Activated CD4-positive, alpha-beta T cell treated with anti-CD3 and anti-CD28 coated beads, Interleukin-2, amount 50 U/mL, for 16 hours (primary cell): ENCODE data around the gene ZNF837.
"Not testable (repeated sequence)": the region's sequence is repeated elsewhere in the genome, so short reads cannot be mapped to it uniquely, and the experiment has no call there.

Experiments
- DNase-seq: peaks from one replicate; pipeline ENCODE4 v3.0.0-alpha.2; 2020

ZNF837 gene

DNA sequence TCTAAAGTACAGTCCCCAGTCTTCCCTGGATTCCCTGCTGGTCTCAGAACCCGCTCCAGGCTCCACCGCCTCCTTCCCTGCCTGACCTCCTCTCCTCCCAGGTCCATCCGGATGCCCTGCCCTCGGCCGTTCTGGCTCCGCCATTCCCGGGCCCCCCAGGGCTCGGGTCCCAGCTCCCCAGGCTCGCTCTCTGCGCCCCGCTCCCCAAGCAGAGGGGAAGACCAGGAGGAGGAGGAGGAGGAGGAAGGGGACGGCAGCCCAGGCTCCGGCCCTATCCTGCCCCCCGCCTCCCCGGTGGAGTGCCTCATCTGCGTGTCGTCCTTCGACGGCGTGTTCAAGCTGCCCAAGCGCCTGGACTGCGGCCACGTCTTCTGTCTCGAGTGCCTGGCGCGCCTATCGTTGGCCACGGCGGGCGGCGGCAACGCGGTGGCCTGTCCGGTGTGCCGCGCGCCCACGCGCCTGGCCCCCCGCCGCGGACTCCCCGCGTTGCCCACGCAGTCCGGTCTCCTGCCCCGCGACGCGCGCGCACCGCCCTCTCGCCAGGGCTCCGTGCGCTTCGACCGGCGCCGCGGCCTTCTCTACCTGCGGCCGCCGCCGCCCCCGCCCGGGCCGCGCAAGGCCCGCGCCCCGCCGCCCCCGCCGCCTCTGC is 15.3 kb upstream of the ZNF837 start:
- no peak for DNase-seq

DNA sequence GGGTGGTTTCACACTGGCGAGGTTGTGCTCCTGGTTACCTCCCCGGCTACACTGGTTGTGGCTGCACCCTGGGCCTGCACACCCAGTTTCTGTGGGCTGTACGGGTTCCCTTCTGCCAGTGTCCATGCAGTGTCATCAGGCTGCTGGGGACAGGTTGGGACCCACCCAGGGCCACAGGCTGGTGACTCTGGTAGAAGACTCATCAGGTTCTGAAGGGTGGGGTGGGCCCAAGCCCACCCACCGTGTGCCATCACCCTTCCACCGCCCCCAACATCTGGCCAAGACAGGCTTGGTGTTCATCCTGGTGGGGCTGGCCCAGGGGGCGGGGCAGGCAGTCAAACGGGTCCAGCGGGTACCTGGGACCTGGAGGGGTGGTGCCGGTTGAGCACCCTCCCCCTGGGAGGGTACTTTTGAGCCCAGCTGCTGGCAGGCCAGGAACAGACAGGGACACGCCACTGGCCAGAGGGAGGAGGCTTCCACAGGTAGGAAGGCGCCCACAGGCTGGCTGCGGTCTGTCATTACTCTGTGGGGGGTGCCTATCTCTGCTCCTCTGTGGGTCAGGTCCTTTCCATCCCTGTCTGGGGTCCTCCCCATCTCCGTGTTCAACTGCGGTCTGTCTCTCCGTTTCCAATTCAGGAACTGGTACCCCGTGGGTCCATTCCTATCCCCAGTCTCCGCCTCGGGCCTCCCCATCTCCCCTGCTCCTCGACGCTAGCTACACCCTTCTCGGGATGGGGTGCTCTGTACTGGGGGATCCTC is 14.6 kb upstream of the ZNF837 start, which contains the start of gene RNF225:
Gene RNF225 (plus strand): TSS at position 437 of the 759 bp plus-strand sequence. CDS start 434 bp downstream, outside the sequence.
- DNase-seq, result no peak

DNA sequence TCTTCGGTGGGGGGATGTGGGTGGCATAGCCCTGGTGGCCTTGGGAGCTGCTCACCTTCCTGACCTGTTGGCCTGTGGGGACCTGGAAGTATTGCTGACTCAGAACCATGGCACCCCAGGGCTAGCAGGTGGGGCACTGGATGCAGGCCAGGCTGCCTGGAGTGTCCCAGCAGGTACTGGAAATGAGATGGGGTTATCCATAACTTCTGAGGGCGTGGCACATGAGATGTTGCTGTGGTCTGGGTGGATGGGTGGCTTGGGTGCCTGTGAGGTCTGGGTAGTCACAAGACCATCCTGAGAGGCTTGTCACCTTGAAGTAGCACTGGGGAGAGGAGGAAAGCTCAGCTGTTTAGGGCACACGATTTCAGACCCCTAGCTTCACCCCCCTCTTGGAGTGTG is 14.0 kb upstream of the ZNF837 start:
- DNase-seq, result no peak

DNA sequence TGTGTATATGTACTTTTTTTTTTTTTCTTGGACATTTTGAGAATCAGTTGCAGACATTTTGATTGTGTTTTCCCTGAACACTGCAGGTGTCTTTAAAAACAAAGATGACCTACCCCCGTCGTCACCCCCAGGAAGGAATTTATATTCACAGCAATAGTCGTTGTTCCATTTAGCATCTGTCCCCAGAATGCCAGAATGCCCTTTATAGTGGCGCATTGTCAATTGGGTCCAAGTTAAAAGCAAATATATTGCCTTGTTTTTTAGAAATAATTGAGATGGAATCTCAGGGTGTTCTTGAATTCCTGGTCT is 12.8 kb upstream of the ZNF837 start:
- no peak for DNase-seq

DNA sequence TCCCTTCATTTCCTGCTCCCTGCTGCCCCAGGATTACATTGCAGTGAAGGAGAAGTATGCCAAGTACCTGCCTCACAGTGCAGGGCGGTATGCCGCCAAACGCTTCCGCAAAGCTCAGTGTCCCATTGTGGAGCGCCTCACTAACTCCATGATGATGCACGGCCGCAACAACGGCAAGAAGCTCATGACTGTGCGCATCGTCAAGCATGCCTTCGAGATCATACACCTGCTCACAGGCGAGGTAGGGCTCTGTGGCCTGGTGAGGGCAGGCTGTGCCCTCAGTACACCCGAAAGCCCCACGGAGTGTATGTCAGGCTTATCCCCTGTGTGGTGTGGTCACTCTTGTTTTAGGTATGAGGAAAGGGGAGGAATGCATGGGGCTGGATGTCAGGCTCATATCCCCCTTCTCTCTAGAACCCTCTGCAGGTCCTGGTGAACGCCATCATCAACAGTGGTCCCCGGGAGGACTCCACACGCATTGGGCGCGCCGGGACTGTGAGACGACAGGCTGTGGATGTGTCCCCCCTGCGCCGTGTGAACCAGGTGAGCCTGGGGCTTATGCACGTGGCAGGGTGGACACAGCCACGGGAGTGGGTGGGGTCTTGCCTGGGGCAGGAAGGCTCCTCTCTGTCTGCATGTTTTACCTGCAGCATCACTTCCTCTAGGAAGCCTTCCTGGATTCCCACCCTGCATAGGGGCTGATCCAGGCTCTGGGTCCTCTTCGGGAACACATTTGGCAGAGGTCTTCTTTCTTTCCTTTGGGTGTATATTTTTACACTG is 12.3 kb upstream of the ZNF837 start:
- no peak for DNase-seq

DNA sequence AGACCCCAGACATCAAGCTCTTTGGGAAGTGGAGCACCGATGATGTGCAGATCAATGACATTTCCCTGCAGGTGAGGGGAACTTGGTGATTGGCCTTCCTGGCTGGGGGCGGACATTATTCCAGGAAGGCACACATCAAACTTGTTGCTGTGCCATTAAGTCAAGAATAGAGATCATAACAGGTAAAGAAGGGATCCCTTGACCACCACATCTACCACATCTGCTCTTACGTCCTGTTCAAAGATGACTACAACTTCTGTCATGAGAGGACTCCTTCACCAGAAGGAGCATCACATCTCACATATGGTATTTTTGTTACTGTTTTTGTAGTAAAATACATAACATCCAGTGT is 7.3 kb upstream of the ZNF837 start:
- DNase-seq, result no peak

DNA sequence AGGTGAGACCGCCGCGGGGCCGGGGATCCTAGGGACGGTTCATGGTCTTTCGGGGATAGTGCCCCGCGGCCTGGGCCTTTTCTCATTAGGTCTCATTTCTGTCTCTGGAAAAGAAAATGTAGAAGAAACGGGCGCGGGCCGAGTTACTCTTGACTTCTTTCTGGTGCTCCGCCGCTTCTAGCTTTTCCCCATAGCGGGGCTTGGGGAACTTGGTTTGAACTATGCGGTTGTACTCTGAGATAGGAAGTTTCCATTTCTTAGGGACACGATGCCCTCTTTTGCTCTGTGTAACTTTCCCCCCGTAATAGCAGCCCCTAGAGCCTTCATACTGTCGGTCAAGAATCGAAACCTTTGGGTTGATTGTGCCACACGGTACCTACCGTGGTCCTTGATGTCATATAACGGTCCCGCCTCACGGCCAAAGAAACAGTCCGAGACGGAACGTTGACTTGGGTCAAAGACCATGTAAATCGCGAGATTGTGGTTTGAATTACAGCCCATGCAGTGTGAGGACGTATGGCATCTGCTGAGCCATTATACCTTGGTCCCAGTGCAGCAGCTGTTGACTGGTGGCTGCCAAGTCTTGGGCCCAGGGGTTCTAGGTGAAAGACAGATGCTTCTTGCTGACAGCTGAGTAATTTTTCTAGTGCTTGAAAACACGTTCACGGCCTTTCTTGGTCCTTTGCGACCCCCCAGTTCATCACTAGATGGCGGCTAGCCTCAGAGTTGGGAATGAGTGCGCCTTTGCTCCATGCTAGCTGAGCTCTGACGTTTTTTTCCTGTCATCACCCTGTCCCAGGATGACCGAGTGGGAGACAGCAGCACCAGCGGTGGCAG is 6.7 kb upstream of the ZNF837 start:
- DNase-seq, result no peak

DNA sequence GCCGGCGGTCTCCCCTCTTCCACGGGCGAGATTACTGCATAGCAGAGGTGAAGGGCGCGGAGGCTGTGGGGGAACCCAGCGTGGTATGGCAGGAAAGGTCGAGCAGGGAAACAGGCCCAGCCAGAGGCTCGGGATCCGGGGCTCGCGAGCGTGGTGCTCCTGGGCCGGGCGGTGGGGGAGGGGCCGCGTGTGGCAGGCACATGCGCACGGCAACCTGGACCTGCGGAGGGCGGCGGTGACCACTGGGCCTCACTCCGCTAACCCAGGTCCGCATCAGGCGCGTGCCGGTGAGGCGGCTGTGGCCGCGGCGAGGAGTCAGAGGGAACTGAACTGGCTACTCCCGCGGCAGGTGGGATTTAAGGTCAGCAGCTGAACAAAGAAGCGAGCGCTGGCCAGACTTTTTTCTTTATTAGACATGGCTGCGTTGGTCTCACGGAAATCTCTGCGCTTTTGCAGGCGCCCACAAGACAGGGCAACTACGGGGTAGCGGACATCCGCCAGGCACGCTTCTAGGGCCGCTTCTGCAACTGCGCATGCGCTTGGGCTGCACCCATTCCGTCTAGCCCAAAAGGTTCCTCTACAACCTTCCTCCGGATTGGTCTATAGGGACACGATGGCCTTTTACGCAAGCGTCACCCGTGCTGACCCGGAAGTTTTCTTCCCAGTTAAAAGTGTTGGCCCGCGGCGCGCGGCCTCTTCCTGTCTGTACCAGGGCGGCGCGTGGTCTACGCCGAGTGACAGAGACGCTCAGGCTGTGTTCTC is 5.9 kb upstream of the ZNF837 start, which contains the start of gene RPS5:
Gene RPS5 (plus strand): TSS at position 694 of the 762 bp plus-strand sequence. CDS start 869 bp downstream, outside the sequence.
- DNase-seq, result peak; percentile 99

DNA sequence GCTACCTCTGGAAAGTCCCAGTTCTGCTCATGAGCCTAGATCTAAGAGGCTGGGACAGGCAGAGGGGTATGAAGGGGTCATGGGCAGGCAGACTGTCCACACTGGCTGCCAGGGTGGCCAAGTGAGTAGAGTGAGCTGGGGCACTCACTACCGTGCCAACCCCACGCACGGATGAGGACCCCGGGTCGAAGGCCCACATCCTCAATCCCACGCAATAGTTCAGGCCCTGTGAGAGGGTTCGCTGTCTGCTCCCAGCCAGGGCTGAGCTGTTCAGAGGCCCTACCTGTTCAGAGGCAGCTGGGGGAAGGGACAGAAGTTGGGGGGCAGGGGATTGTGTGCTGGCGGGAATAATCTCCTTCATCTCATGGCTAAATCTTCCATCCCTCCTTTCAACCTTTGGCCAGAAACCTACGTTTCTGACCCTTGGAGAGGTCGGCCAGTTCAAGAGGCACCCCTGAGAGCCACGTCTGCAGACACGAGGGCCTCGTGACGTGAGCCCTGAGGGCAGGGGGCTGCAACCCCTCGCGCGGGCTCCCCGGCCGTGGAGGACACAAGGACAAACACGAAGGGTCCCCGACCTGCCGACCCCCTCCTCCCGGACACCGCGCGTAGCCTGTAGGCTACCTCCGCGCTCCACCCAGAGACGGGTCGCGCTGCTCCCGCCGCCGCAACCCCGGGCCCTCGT is 5.2 kb upstream of the ZNF837 start:
- DNase-seq, result peak; percentile 34

DNA sequence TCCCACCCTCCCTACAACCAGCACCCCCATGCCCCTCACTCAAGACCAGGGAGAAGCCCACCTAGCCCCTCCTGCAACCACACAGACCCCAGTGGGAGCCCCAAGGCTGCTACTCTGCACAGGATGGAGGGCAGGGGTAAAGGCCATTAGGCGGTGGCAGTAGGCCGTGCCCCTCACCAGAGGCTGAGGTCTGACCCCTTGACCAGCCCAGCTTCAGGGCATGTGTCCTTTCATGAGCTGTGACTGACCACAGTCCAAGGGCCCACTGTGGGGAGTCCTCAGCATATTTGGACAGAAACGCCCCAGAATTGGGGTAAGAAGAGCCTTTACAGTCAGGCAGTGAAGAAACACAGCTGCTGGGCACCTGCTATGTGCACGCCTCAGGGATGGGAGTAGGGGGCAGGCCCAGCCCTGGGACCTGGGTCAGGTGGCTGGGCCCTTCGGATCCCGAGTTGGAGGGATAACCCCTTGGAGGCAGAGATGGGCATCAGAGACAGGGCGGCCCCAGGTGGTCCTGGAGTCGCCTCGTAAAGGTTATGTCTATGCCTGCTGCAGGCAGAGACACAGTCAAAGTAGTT is 4.6 kb upstream of the ZNF837 start:
- no peak for DNase-seq

DNA sequence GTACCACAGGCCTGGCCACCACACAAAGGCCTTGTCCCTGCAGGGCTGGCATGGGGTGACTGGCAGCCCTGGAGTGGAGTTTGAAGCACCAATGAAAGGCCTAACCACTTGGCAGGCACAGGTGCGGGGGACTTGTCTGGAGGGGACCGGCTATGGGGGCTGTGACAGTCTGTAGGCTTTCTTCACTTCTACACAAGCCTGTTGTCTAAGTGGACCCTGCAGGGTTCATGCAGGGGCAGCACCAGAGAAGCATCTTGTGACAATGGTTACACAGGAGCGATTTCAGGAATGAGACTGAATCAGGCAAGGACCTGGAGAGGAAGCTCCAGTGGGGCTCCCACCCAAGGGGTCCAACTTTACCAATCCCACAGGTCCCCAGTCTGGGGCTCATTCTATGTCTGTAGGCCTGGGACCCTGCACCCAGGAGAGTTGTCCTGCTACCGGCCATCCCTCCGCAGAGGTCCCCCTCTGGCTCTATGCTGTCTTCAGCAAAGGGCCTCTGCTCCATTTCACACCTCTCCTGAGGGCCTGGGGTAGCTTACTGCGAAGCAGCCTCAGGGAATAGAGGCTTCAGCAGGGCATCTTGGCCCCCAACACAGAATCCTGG is 2.3 kb upstream of the ZNF837 start:
- DNase-seq, result no peak

DNA sequence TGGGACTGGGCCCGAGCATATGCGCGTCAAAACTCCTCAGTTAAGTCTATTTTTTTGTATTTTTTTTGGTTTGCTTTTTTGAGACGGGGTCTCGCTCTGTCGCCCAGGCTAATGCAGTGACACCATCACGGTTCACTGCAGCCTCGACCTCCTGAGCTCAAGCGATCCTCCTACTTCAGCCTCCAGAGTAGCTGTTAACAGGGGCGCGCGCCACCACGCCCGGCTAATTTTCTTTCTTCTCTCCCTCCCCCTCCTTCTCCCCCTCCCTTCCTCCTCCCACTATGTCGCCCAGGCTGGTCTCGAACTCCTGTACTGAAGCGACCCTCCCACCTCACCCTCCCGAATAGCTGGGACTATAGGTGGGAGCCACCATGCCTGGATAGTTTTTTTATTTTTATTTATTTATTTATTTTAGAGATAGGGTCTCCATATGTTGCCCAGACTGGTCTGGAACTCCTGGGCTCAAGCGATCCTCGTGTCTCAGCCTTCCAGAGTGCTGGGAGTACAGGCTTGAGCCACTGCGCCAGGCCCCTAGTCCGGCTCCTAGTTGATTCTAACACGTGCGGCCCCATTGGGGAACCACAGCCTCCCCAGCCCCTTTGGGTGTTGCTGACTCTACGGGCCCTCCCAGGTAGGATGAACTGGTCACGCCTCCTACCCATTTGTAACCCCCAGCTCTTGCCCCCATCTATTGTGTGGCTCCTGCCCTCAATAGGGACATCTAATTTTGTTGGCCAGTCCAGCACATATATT is 806 bp upstream of the ZNF837 start:
- no peak for DNase-seq

DNA sequence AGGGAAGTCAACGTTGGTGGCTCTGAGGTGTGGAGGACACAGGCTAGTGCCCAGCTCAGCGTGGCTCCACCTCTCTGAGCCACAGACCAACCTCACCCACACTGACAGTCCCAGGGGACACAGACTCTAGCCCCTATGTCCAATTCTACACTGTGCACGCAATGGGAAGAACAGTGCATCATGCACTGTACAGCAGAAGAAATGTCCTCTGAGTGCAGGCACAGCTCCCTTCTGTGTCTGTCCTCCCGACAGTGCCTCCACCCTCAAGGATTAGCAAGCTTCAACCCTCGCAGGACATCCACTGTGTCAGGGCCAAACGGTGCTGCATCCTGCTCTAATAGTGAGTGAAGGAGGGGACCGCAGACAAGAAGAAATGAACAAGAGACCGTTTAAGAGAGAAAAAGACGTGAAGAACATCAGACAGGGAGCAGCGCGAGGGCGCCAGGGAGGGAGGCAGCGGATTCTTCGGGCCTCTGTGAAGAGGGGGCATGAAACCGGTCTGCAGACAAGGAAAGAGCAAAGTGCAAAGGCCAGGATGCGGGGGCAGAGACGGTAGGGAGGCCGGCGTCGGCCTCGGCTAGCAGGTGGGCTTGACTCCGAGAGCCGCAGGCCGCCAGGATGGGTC is 681 bp downstream of the ZNF837 start:
- DNase-seq, result no peak

DNA sequence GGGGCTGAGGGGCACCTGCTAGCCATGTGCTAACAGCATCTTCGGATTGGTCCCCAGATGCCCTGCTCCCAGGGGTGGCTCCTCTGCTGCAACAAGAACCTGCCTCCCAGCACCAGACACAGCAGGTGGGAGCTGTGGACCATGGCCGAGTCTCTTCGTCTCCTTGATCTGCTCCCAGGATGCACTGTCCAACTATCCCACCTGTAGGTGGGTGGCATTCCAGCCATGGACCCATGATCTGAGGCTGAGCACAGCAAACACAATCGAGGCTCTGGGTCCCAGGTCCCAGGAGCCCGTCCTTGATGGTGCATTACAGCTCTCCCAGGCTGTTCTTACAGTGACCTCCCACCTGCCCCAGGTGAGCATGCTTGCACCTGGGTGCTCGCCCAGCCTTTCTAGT is 1.6 kb downstream of the ZNF837 start:
- DNase-seq, result no peak

DNA sequence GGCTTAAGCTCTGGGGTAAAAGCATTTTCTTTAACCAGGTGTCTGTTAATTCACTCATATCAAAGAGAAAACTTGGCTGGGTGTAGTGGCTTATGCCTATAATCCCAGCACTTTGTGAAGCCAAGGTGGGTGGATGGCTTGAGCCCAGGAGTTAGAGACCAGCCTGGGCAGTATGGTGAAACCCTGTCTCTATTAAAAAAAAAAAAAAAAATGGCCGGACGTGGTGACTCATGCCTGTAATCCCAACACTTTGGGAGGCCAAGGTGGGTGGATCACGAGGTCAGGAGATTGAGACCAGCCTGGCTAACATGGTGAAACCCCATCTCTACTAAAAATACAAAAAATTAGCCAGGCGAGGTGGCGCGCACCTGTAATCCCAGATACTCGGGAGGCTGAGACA is 4.1 kb downstream of the ZNF837 start:
- not testable (repeated sequence) for DNase-seq

DNA sequence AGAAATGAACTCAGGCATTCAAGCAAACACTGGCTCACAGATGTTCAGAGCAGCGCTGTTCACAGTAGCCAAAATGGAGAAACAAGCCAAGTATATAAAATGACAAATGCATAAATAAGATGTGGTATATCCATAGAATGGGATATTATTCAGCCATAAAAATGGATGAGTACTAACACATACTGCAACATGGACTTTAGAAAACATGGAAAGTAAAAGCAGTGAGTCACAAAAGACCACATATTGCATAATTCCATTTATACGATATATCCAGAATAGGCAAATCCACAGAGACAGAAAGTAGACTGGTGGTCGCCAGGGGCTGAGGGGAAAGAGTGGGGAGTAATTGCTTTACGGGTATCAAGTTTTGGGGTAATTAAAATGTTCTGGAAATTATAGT is 6.6 kb downstream of the ZNF837 start:
- DNase-seq, result no peak

DNA sequence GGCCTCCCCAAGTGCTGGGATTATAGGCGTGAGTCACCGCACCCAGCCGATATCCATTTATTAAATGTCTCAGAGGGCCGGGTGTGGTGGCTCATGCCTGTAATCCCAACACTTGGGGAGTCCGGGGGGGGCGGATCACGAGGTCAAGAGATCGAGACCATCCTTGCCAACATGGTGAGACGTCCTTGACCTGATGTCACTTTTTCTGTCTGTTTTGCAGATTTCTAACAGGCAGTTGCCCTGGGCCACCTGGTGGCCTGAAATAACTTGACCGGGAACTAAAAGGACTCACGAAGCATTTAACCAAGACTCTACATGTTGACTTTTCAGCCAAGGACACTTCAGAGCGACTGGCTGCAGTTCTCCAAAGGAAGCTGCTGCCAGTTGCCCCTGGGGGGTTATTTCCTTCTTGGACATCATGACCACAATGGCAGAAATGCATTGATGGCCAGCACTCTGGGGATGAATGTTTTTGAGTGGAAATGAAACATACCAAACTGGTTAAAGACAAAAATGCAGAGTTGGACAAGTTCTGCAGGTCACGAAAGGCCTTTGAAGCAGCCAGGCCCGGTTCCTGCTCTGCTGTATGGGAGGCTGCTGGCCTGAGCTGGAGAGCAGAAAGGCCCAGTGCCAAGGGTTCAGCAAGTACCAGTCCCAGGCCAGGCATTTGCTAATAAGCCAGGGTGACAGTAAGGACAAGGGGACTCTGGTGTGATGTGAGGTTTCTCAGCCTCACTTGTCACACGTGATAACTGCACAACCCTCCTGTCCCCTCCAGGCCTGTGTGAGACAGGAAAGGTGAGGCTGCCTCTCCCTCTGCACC is 8.3 kb downstream of the ZNF837 start:
- DNase-seq, result no peak

DNA sequence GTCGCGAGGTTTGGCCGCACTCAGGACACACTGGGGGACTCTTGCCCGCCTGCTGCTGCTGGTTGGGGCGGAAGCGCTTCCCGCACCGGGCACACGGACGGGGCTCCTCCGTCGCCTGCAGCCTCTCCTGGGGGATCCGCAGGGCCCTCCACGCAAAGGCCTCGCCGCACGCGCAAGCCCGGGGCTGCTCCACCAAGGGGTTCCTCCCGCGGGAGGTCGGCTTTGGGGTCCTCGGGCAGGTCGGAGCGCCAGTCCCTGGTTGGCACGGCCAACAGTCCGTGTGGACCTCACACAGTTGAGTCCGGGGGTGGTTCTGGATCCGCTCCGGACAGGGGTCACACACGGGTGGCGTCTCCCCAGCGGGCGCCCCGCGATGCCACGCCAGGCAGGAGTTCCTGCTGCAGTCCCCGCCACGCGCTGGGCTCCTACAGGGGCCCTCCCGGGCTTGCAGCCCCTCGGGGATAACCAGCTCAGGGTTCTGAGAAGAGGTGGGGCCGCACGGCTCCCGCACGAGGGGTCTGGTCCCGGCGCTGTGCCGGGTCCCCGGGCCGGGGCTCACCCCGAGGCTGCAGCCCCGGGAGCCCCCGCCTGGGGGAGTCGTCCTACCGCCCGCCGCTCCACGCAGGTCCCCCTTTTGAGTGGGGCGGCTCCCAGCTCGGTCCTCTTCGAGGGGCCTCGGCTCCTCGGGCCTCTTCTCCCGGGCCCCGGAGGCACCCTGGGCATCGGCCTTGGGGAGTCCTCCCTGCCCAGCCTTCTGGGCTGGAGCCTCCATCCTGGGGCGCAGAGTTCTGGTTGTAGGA is 12.1 kb downstream of the ZNF837 start:
- DNase-seq, result no peak
